Keratinocyte (primary cell): Measurements from ENCODE around the gene CYBB. TPM values are rescaled to one million over a fixed set of nuclear protein-coding genes. Genes with fewer than 3 reads are reported as not detected.

Experiments
- DNase-seq: peaks from one replicate; pipeline ENCODE4 v3.0.0-alpha.2; 2011; ENCODE audit warnings: low read depth, missing footprints, low spot score
- FAIRE-seq: peaks from 2 replicates; lab custom pipeline; 2011; peaks lifted over from hg19 to GRCh38; lab: Jason Lieb, UNC
- H2AFZ ChIP-seq: 2 replicates; pipeline ENCODE4 v1.6.0; 2012; ENCODE audit warnings: low read length, control low read depth, inconsistent platforms; ENCODE audit not compliant: control insufficient read depth
- H3K27ac ChIP-seq: 2 replicates; pipeline ENCODE4 v1.5.1; 2011; ENCODE audit warnings: low read length; ENCODE audit not compliant: control insufficient read depth, insufficient read depth
- H3K27me3 ChIP-seq: 3 replicates; pipeline ENCODE4 v1.6.0; 2011; ENCODE audit warnings: low read length; ENCODE audit not compliant: control insufficient read depth, insufficient read depth; ENCODE audit errors: extremely low read depth
- H3K36me3 ChIP-seq, 2 experiments: 2 replicates in 1 of 2; 3 replicates in 1 of 2; pipeline ENCODE4 v1.5.1; 2011; ENCODE audit warnings: low read length in 2 of 2, mild to moderate bottlenecking in 1 of 2; ENCODE audit not compliant: control insufficient read depth in 2 of 2, insufficient read depth in 2 of 2; ENCODE audit errors: extremely low read depth in 1 of 2
- H3K4me1 ChIP-seq: 3 replicates; pipeline ENCODE4 v1.5.1; 2011; ENCODE audit warnings: low read length; ENCODE audit not compliant: control insufficient read depth, insufficient read depth; ENCODE audit errors: extremely low read depth
- H3K4me2 ChIP-seq: 3 replicates; pipeline ENCODE4 v1.6.0; 2011; ENCODE audit warnings: low read depth, low read length; ENCODE audit not compliant: control insufficient read depth, insufficient read depth; ENCODE audit errors: extremely low read depth
- H3K4me3 ChIP-seq, 3 experiments: fragments of 200-600 bp in 1 of 3; sonication (generic) in 1 of 3; 2 replicates in 2 of 3; 3 replicates in 1 of 3; pipeline ENCODE4 v1.5.1; 2011 to 2016; ENCODE audit warnings: low read length in 3 of 3, mild to moderate bottlenecking in 3 of 3, control low read depth in 2 of 3, inconsistent platforms in 1 of 3, low read depth in 1 of 3, mixed read lengths in 1 of 3, mixed run types in 1 of 3, moderate library complexity in 1 of 3; ENCODE audit not compliant: control insufficient read depth in 2 of 3, insufficient read depth in 2 of 3; ENCODE audit errors: extremely low read depth in 1 of 3
- H3K79me2 ChIP-seq: 2 replicates; pipeline ENCODE4 v1.6.0; 2012; ENCODE audit warnings: low read length; ENCODE audit not compliant: control insufficient read depth, insufficient read depth
- H3K9ac ChIP-seq: 3 replicates; pipeline ENCODE4 v1.6.0; 2011; ENCODE audit warnings: low read length; ENCODE audit not compliant: control insufficient read depth, insufficient read depth; ENCODE audit errors: extremely low read depth
- H3K9me1 ChIP-seq: 3 replicates; pipeline ENCODE4 v1.6.0; 2011; ENCODE audit warnings: low read length; ENCODE audit not compliant: control insufficient read depth, insufficient read depth; ENCODE audit errors: extremely low read depth
- H3K9me3 ChIP-seq: 2 replicates; pipeline ENCODE4 v1.5.1; 2012; ENCODE audit warnings: low read depth, low read length; ENCODE audit not compliant: control insufficient read depth
- H4K20me1 ChIP-seq: 3 replicates; pipeline ENCODE4 v1.6.0; 2011; ENCODE audit warnings: low read length; ENCODE audit not compliant: control insufficient read depth, insufficient read depth; ENCODE audit errors: extremely low read depth
- CTCF ChIP-seq, 3 experiments: IDR thresholded peaks in 1 of 3; conservative IDR thresholded peaks in 1 of 3; optimal IDR thresholded peaks in 1 of 3; 2 replicates in 2 of 3; 3 replicates in 1 of 3; pipeline versions ENCODE3 to v1.5.1; 2011; ENCODE audit warnings: low read length in 3 of 3, mild to moderate bottlenecking in 3 of 3, moderate library complexity in 2 of 3, control low read depth in 1 of 3, inconsistent platforms in 1 of 3; ENCODE audit not compliant: insufficient read depth in 2 of 3; ENCODE audit errors: extremely low read depth in 1 of 3
- EZH2 ChIP-seq: IDR thresholded peaks from one replicate; pipeline ENCODE4 v1.6.1; 2012; ENCODE audit warnings: inconsistent platforms, mild to moderate bottlenecking, low read length, moderate library complexity
- dilution Hi-C: fragments of 300-500 bp; cut with MboI; formaldehyde crosslinking; loops from one replicate; pipeline ENCODE4 v1.7.0; 2020; ENCODE audit warnings: low sequenced_read_pairs; ENCODE audit not compliant: extremely low pct_ligation_motif_present
- polyA plus RNA-seq, 5 experiments: library from polyadenylated mRNA; depleted of rRNA in 3 of 5; stranded (reverse) in 3 of 5; stranded (forward) in 1 of 5; unstranded in 1 of 5; fragments of >200 nt; gene quantifications; 1 replicate in 1 of 5; 2 replicates in 3 of 5; 3 replicates in 1 of 5; pipeline versions ENCODE4 v1.2.1 to v1.2.3, GENCODE V29; 2011 to 2012; ENCODE audit warnings: missing spikeins in 2 of 5, low read depth in 1 of 5, low replicate concordance in 1 of 5

Gene CYBB
- polyA plus RNA-seq, 1 donor (not counting 4 experiments of a cell fraction or from before 2014, with no cell fraction given) = 0.03 TPM

GRCh38 chrX:37803057-37803456 lies 23.2 kb downstream of the CYBB start:
- H3K27me3 ChIP-seq = no peaks in the 10 kb centered on the region
- FAIRE-seq (no peak), DNase-seq (no peak)
- H3K36me3 ChIP-seq = no peaks in the 10 kb centered on the region
- no peaks in the 10 kb centered on the region for H4K20me1 ChIP-seq
- H3K4me2 ChIP-seq = no peak overlapping the region
- no peaks in the 10 kb centered on the region for H3K9me3 ChIP-seq
- no peak overlapping the region for H2AFZ ChIP-seq
- no peak for TF ChIP-seq EZH2
- no peak for TF ChIP-seq CTCF (optimal IDR thresholded peaks at IDR 0.05 in 1 of 3, IDR thresholded peaks at IDR 0.05 in 1 of 3, conservative IDR thresholded peaks at IDR 0.05 in 1 of 3; ENCODE audit: extremely low read depth in 1 of 3, insufficient read depth in 2 of 3, low read length in 3 of 3)
- H3K79me2 ChIP-seq = no peaks in the 10 kb centered on the region
- H3K4me1 ChIP-seq = no peaks in the 10 kb centered on the region
- no peaks in the 10 kb centered on the region for H3K9me1 ChIP-seq
- no peak overlapping the region for H3K4me3 ChIP-seq
- no peak overlapping the region for H3K9ac ChIP-seq
- H3K27ac ChIP-seq = no peak overlapping the region
- dilution Hi-C loops = no loop called here

- DNase-seq (no peak), FAIRE-seq (no peak)
- no peaks in the 10 kb centered on the region for H3K27me3 ChIP-seq
- no peaks in the 10 kb centered on the region for H3K9me3 ChIP-seq
- no peaks in the 10 kb centered on the region for H3K9me1 ChIP-seq
- H3K4me2 ChIP-seq = no peak overlapping the region
- no peaks in the 10 kb centered on the region for H3K36me3 ChIP-seq
- H4K20me1 ChIP-seq = no peaks in the 10 kb centered on the region
- H3K27ac ChIP-seq = no peak overlapping the region
- H3K4me1 ChIP-seq = no peaks in the 10 kb centered on the region
- TF ChIP-seq EZH2 (no peak), CTCF (optimal IDR thresholded peaks at IDR 0.05 in 1 of 3, IDR thresholded peaks at IDR 0.05 in 1 of 3, conservative IDR thresholded peaks at IDR 0.05 in 1 of 3; ENCODE audit: extremely low read depth in 1 of 3, insufficient read depth in 2 of 3, low read length in 3 of 3) (no peak)
- H2AFZ ChIP-seq = no peak overlapping the region
- dilution Hi-C loops = no loop called here
- H3K9ac ChIP-seq = no peak overlapping the region
- H3K4me3 ChIP-seq = no peak overlapping the region
- H3K79me2 ChIP-seq = no peaks in the 10 kb centered on the region
Observed at GRCh38 chrX:37809970-37810369, 30.1 kb downstream of the CYBB start.
